Iris pigment epithelial cell (primary cell): ENCODE results near the gene ID3.
A peak's percentile ranks its signal among the peaks of the same experiment; 100 is the strongest.

Experiments used
- DNase-seq: peaks from one replicate; pipeline ENCODE4 v3.0.0-alpha.2; 2011; ENCODE audit warnings: low read depth

ID3 gene

DNA sequence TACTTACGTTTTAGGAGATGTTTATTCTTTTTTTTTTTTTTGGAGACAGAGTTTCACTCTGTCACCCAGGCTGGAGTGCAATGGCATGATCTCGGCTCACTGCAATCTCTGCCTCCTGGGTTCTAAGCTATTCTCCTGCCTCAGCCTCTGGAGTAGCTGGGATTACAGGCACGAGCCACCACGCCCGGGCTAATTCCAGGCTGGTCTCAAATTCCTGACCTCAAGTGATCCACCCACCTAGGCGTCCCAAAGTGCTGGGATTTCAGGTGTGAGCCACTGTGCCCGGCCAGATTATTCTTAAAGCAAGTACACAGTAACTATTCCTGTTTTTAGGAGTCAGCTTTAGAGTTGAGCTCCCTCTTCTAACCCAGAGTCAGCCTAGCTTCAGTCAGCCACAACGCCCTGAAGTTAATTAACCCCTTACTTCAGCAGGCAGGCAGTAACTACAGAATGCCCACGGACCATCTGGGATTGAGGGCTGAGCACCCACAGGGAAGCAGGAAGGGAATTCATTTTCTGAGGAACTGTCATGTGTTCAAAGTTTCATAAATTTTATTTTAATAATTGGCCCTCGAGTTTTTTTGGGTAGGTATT, 5.3 kb upstream of the ID3 start:
- no peak for DNase-seq

DNA sequence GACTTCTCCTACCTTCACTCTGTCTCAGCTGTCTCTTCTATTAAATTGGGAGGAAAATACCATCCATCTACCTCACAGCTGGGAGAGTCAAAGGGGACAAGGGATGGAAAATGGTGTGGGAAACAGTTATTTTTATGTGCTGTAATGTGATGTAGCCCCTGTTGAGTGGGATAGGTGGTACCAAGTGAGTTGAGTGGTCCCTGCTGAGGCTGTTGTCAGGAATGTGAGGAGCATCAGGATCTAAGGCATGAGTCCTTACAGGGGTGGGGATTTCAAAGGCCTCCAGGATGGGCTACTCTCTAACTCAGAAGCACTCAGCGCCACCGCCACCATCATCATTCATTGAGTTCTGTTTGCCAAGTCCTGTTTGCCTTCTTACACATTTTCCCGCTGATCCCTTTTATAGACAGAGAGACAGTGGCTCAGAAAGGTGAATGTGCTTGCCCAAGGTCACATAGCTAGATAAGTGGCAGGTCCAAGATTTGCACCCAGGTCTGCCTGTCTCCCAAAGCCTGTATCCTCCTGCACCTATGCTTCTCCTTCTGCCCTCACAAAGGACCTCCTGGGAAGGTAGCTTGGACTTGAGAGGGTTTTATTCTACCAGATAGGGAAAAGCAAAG, 4.6 kb upstream of the ID3 start:
- no peak for DNase-seq

DNA sequence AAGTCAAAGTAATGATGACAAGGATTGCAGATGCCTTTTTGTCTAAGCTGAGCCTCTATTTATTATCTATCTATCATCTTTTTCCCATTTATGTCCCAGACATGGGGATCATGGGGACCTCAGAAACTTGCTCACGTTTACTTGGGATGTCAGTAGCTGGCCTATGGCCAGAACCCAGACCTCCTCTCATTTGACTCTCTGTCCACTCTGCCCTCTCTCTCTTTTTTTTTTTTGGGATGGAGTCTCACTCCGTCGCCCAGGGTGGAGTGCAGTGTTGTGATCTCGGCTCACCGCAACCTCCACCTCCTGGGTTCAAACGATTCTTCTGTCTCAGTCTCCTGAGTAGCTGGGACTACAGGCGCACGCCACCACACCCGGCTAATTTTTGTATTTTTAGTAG, 3.7 kb upstream of the ID3 start:
- no peak for DNase-seq

DNA sequence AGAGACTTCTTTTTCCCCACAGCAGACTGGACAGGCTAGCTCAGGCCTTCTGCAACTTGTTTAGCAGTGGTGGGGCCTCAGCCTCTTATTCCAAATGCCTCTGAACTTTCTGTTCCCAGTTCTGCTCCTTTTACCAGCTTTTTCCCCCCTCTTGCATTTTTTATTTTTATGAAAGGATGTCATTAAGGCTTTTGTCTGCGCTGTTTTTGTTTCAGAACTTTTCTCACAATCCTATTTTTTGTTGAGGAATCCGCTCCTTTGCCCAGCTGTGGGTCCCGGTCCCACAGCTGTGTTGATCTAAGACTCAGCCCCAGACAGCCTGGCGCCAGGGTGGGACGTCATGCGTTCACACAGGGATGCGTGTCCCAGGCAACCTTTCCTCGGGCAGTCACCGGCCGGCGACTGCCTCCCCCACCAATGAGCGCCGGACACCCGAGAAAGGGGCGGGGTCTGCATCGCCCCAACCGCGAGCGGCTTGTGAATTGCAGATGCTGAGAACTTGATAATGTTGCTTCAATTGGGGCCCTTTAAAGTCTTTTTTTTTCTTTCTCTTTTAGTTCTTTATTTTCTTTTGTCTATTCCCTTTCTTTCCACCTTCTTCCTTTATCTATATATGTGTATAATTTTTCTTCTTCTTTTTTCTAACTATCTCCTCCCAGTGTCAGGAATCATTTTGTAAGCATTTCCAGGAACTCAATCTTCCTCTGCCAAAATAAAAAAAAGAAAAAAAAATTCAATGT, 3.0 kb upstream of the ID3 start:
- peak; percentile 99 for DNase-seq

DNA sequence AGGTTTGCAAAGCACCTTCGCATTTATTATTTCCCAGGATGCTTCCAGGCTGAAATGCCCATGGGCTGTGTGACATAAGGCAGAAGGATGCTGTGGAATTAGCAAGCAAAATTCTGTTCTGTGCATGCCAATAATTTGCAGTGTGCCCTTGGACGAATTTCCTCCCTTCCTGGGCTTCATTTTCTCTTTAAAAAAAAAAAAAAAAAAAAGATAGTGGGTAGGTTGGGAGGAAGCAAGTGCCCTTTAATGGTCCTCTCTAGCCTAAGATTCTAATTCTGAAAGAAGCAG, 2.5 kb upstream of the ID3 start:
- no peak for DNase-seq

DNA sequence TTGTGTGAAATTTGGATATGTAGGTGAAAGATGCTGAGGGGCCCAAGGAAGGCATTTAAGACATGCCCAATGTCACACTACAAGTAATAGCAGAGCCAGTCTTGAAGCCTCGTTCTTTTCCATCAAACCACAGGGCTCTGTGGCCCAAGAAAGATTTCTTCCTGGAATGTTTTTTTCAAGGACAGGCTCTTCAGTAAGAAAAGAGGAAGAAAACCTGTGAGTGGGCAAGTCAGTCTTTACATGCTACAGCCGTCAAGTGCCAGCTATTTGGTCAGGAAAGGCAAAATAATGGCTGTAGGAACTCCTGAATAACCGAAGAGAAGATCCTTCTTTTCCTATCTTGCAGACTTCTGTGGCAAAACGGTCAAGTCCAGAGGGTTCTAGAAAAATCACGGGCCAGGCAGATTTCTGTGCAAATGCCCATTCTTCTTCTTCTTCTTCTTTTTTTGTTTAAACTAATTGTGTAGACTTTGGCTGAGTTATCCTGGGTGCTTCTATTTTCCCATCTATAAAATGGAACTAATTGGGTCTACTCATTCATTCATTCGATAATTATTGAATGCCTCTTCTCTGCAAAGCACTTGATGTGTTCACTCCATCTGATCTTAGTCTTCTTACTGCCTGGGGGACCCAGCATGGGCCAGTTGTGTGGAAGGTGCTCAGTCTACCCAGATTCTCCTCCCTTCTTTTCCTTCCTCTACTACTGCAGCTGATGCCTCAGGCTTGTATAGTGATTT, 1.9 kb upstream of the ID3 start:
- no peak for DNase-seq

DNA sequence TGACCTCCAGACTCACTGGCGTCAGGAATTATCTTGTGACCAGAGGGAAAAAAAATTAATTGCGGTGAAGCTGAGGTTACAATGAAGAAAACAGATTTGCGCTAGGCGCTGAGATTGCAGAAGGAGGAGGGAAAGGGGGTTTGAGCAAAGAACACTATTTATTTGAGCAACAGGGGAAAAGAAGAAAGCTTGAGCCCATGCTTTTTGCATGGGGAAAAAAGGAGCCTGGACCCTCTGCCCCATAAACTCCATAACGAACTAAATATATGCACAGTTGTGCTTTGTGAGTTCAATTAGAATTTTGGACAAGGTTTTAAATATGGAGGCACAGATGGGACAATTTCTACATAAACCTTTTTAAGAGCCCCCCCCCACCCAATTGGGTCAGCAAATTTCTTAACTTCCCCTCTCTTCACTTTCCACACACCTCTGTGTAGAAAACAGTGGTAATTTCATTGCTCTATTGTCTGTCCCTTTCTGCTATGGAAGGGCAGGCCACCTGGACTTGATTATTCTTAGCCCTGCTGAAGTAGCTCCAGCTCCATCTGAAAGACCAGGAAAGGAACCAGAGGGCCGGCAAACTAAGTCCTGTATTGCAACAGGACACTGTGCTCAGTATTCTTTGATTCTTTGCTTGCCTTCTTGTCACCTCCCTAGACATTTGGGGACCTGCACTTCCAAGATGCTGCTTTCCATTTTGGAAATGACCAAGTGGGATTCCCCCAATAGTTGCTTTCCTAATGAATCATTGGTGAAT, 862 bp upstream of the ID3 start:
- no peak for DNase-seq

DNA sequence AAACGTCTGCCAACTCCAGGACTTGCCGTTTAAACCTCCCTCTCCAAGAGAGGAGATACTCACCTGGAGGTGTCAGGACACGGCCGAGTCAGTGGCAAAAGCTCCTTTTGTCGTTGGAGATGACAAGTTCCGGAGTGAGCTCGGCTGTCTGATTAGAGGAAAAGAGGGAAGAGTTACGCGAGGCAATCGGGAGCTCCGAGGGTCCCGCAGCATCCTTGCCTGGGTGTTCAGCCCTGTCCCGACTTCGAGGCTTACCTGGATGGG, 497 bp downstream of the ID3 start:
- no peak for DNase-seq

DNA sequence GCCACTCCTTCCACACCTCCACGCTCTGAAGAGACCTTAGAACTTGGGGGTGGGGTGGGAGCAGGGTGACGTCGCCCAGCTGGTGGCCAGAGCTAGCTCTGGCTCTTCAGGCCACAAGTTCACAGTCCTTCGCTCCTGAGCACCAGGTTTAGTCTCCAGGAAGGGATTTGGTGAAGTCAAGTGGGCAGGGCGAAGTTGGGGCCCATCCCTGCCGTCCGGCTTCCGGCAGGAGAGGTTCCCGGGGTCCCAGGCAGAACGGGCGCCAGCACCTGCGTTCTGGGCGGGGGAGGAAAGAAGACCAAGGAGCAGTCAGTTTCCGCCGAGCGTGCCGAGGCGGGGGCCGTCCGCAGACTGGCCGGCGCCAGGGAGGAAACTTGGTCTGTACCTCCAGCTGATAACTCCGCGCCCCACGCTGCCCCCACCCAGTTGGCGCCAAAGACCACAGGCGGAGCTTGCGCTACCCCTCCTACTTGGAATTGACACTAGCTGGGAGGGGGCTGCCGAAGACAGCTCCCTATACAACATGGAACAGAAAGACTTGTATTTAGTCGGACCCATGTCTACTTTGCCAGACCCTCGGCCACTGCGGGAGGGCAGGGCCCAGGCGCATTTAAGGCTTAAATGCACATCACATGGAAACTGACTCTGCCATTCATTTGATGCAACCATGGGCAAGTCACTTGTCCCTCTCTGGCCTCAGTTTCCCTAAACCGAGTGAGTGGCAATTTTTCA, 995 bp downstream of the ID3 start:
- DNase-seq = peak; percentile 54

DNA sequence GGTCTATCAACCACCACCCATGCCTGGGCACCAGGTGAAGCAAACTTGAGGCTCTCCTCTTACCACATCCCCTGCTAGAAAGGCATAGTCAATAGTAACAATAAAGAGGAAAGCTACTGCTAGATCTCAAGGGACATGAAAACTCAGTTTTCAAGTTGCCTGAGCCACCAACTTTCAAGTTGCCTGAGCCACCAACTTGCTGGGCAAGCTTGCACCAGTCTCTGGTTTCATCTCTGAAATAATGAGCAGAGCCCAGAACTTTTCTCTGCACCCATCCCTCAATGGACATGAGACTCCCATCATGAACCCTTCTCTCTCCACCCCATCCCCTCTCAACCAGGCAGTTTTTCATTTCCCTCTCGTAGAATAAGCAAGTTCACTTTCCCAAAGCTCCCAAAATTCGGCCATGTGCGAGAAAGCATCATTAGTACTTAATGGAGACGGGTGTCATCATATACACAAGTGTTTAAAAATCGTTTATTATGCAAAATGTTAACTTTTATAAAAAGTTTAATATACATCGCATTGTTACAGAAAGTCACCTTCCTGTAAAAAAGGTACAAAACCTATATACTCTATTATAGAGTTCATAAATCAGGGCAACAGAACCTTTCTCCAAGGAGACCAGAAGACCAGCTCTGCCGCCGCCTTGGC, 1.7 kb downstream of the ID3 start:
- no peak for DNase-seq

DNA sequence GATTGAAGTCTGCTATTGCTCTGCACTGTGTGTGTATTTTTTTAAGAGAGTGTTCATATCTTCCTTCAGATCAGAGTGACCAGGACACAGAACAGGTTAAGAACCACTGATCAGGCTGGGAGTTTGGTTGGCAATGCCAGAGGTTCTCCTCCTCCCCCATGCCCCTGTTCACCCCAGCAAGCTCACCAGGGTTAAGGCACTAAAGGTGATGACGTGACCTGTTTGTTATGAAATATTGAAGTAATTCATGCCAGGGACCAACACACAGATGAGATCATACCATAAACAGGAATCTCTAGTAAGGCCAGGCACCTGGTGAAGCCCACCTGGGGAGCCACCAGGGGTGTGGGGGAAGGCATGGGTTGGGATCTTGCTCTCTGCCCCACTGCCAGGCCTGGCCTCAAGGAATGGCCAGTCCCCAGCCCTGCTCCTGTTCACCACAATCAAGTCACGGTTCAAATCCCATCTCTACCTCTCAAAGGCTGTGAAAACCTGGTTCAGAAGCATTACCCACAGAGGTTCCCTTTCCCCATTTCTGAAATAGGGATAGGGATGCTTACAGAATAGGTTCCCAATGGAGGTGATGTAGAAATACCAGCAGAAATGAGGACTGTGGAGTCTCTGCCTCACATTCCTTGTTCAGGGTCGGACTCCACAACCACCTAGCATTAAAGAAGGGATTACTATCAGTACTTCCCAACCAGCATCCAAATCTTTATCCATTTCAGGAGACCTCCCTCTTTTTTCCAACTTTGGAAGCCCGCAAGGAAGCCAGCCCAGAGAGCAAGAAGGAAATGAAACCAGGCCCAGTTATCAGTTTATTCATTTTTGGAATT, 2.4 kb downstream of the ID3 start:
- peak; percentile 75 for DNase-seq

DNA sequence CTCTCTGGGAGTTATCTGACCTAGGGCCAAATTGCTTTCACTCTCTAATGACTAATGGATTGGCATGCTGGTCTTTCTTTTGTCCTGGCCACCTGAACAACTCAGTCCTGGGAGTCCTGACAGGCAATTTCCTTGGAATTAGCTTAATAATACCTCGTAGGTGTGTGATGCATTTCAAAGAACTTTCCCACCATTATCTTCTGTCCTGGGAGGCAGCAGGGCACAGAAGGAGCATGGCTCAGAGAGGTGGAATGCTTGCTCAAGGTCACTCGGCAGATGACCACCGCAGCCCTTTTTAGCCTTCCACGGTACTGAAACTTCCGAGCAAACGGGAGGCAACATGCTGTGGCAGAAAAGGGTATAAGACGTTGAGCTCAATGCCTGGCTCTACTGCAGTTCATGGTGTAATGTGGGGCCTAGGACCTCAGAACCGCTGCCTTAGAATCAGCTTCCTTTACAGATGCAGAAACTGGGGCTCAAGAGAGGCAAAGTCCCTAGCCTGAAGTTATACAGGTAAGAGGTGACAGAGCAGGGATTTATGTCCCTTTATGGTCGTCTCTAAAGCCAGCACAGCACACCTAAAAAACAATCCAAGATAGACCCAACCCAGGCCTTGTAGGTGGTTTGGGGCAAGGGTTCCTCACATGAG, 3.2 kb downstream of the ID3 start:
- peak; percentile 84 for DNase-seq

DNA sequence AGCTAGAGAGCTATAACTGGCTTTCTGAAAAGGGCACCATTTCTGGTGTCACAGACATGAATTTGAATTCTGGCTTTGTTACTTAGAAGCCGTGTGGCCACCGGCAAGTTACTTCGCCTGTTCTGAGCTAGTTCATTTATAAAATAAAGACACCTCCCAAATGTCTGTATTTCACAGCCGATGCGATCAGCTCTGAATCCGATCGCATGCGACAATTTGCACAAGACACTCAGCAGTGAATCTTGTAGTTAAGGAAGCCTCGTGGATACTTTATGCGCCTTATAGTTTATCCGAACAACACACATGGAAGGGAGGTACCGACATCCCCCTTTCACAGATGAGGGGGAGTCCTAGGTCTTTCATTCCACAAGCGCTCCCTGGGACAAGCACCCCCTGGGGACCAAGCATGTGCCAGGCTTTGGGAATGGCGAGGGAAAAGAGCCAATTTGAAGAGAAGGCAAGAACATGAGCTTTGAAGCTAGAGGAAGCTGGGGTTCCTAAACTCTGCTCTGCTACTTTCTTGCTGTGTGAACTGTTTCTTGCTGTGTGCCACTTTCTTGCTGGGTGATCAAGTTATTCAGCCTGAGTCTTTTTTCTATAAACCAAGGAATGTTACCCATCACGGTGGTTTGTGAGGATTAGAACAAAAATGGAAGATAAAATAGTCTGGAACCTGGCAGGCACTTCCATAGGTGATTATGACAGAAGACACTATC, 3.9 kb downstream of the ID3 start:
- DNase-seq = peak; percentile 61

DNA sequence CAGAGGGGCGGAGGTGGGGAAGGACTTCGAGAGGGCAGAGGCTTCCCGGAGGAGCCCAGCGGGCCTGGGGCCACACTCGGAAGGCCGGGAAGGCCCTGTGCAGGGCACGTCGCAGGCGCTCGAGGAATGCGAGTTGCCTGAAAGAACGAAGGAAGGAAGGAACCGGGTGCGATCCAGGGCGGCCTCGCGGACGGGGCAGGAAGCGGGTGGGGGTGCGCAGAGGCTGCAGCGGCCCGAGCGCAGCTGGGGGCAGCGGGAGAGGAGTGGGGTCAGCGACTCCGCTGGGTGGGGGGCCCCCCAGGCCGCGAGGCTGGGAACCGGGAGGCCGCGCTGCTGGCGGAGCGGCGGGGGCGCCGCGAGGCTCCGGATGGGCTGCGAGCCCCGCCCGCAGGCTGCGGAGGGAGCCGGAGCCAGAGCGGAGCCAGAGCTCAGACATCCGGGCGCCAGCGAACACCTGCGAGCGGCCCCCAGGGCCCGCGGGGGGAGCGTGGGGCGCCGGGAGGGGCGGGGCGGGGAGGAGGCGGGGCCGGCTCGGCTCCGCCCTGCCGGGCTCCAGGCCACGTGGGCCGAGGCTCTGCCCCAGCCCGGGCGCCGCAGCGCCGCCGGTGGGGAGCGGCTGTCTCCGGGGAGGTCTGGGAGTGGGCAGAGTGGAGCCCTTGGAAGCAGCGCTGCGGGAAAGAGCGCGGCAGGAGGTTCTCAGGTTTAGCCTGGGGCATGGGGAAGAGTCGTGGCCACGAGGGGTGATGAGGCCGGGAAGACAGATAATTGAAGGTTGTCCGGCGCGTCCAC, 4.6 kb downstream of the ID3 start:
- DNase-seq = peak; percentile 88

DNA sequence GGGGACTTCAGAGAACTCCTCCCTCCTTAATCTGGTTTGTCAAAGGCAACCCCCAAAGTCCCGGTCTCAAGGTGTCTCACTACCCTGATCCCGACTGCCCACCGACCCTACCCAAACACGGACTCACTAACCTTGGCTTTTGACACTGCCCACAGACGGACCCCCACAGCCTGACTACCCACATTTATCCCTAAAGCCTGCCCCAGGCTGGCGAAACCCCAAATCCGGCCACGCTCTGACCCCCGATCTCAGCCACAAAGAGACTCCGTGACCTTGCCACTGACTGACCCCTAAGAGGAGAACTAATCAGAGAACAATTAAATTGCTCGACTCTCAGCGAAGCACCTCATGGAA, 5.2 kb downstream of the ID3 start:
- no peak for DNase-seq

DNA sequence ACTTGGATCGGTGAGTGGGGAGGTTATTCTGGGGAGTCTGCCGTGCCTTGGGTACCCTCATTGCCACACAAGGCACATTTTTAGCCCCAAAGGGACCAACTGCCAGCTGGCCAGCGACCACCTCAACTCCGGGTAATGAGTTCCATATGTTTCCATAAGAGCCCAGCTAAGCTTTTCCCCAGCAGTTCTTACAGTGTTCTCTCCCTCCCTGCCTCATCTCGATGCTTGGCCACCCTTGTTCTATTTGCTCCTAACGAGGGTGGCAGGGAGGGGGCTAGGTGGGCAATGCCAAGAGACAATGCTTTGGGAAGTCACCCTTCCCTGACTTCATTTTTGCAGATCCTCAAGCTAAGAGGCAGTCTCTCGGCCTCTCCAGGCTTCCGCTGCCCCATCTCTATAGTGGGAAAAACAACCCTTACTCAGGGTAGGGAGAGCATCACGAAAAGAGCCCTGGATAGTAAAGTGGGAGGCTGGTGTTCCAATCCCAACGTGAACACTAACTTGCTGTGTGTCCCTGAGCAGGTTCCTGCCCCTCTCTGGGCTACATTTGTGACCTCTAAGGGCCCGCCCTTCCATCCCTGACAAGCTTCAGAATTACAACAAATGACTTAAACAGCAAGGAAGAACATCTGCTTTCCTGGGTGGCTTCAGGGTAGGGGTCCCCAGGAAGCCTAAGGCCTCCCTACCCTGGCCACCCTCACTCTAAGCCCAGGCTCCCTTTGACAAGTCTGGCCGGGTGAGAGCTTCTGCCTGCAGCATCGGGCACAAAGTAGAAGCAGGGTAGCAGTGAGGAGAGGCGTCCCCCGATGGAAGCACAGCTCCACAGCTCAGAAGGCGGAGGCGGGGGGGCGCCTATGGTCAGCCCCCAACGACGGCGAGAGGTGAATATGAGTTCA, 5.8 kb downstream of the ID3 start:
- no peak for DNase-seq

DNA sequence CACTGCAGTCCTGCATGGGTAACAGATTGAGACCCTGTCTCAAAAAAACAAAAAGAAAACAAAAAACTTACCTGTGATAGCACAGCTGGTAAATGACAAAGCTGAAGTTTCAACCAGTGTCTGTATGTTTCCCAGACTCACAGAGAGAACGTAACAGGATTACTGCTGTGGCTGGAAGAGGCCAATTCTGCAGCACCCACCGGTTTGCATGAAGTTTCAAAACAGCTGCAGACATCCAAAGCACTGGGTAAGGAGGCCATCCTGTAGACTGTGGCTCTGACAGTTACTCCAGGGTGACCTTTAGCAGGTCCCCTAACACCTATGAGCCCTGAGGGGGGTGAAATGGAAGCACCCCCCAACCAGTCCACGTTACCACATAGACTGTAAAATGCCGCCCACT, 7.5 kb downstream of the ID3 start:
- no peak for DNase-seq

DNA sequence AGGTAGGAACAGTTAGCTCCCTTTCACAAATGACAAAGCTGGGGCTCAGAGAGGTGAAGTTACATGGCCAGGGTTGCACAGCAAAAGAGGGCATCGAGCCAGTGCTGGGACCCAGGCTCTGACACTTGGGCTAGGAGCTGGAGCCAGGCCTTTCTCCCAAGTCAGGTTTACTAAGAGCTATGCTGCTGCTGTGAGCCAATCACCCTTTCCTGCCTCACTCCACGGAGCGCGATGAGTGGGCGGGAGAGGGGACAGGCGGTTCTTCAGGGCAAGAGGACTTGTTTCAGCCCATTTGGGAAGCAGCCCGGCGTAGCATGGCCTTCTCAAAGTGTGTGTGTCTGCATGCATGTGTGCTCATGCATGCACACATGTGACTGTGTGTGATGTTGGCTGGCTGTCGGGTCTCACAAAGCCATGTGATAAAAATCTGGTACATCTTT, 10.6 kb downstream of the ID3 start:
- peak; percentile 79 for DNase-seq
